ENCODE measurements around the gene TIGIT. TPM values are rescaled to one million over a fixed set of nuclear protein-coding genes. Genes with fewer than 3 reads are reported as not detected.
A peak's percentile ranks its signal among the peaks of the same experiment; 100 is the strongest.

TIGIT gene
- total and polyA plus RNA-seq, 8 donors: 0.25 to 1.2 (median 0.50) TPM; not detected in 2

DNA sequence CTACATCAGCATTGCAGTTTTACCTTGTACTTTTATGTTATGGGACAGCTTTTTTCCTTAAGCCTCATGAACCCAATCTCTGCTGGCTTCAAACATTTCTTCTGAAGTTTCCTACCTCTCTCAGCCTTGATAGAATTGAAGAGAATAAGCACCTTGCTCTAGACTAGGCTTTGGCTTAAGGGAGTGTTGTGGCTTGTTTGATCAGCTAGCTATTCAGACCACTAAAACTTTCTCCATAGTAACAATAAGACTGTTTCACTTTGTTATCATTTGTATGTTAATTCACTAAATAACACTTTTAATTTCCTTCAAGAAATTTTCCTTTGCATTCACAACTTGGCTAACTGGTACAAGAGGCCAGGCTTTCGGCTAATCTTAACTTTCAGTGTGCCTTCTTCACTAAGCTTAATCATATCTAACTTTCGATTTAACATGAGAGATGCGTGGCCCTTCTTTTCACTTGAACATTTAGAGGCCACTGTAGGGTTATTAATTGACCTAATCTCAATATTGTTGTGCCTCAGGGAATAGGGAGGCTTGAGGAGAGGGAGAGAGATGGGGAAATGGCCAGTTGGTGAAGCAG lies 8.1 kb upstream of the TIGIT start:
- intact Hi-C loops (cut with DNase I; ENCODE audit: low total_unique reads): no loop called here
- Histone ChIP-seq H3K4me3 (no peak overlapping the region), H3K4me1 (no peaks in the 10 kb centered on the region), H3K36me3 (no peaks in the 10 kb centered on the region), H3K27ac (no peak overlapping the region), H3K27me3 (no peaks in the 10 kb centered on the region), H3K9me3 (no peaks in the 10 kb centered on the region)
- 74 to 85% (median 82%) methylated on average over 3 of the region's 3 CpGs for WGBS, 5 donors
- no peak for TF ChIP-seq EP300 (IDR thresholded peaks at IDR 0.05)
- TF ChIP-seq, protein P1, sequence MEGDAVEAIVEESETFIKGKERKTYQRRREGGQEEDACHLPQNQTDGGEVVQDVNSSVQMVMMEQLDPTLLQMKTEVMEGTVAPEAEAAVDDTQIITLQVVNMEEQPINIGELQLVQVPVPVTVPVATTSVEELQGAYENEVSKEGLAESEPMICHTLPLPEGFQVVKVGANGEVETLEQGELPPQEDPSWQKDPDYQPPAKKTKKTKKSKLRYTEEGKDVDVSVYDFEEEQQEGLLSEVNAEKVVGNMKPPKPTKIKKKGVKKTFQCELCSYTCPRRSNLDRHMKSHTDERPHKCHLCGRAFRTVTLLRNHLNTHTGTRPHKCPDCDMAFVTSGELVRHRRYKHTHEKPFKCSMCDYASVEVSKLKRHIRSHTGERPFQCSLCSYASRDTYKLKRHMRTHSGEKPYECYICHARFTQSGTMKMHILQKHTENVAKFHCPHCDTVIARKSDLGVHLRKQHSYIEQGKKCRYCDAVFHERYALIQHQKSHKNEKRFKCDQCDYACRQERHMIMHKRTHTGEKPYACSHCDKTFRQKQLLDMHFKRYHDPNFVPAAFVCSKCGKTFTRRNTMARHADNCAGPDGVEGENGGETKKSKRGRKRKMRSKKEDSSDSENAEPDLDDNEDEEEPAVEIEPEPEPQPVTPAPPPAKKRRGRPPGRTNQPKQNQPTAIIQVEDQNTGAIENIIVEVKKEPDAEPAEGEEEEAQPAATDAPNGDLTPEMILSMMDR (IDR thresholded peaks at IDR 0.05): no peak
- TF ChIP-seq POLR2A (IDR thresholded peaks at IDR 0.05): no peak
- TF ChIP-seq POLR2AphosphoS5 (IDR thresholded peaks at IDR 0.05): no peak
- DNase-seq: no peak

DNA sequence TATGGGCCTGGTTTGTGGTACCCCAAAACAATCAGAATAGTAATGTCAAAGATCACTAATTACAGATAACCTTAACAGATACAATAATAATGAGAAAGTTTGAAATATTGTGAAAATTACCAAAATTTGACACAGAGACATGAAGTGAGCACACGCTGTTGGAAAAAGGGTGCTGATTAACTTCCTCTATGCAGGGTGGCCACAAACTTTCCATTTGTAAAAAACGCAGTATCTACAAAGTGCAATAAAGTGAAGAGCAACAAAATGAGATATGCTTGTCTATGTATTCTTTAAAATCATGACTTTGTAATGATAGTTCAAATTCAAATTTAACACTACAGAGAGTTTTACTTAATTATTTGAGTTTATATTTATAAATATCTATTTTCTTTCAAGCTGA lies 7.6 kb upstream of the TIGIT start:
- no peaks in the 10 kb centered on the region for H3K9me3 ChIP-seq
- intact Hi-C loops (cut with DNase I; ENCODE audit: low total_unique reads): no loop called here
- H3K4me3 ChIP-seq: no peak overlapping the region
- no peak for DNase-seq
- 83 to 92% (median 87%) methylated on average over 2 of the region's 2 CpGs for WGBS, 5 donors
- no peak overlapping the region for H3K27ac ChIP-seq
- H3K36me3 ChIP-seq: no peaks in the 10 kb centered on the region
- TF ChIP-seq EP300 (IDR thresholded peaks at IDR 0.05): no peak
- TF ChIP-seq POLR2AphosphoS5 (IDR thresholded peaks at IDR 0.05): no peak
- TF ChIP-seq, protein P1 (IDR thresholded peaks at IDR 0.05): no peak
- no peak for TF ChIP-seq POLR2A (IDR thresholded peaks at IDR 0.05)
- H3K27me3 ChIP-seq: no peaks in the 10 kb centered on the region
- no peaks in the 10 kb centered on the region for H3K4me1 ChIP-seq

DNA sequence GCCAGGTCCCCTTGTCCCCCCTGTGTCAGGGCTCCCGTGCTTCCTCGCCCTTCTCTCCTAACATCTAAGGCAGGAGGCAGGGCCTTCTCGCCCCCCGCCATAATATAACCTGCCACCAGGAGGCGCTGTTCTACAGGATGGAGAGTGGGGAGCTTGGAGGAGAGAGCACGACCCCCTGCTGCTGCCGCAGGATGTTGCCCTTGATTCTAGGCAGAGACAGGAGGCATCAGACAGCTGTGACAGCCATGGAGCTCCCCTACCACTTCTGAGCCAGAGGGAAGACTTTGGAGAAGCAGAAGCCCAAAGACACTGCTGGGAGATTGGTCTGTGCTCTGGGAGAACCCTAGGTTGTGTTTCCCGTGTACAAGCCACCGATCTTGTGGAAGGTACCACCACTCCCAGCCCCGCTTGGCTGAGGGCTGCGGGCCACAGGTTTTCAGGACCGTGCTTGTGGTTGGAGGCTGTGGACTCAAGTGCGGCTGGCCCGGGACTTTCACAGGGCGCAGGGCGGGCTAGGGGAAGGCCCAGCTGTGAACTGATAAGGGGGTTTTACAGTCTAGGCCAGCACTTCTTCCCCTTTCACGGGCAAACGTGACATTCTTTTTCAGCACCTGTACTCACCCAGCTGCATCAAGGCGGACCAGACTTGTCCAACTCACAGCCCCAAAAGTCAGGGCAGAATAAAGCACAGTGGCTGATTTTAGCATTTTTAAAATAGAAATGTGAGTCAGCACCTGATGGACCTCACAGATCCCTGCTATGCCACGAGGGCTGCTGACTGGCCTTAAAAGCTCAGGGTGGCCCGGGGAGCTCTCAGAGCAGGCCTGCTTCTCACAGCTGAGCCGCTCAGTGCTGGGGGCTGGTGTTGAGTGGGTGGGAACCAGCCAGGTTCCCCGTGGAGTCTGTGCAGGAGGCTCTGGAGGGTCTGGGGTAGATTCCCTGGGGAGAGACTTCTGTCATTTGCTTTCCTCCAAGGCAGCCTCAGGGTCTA lies 2.6 kb upstream of the TIGIT start:
- WGBS, 5 donors: 43 to 54% (median 52%) methylated on average over 15 to 23 of the region's 23 CpGs
- Histone ChIP-seq H3K4me1 (no peaks in the 10 kb centered on the region), H3K36me3 (no peaks in the 10 kb centered on the region), H3K27ac (peak overlapping the region in 3 of 5 donors; percentile 23 to 64 (median 54)), H3K9me3 (no peaks in the 10 kb centered on the region), H3K4me3 (no peak overlapping the region), H3K27me3 (no peaks in the 10 kb centered on the region)
- intact Hi-C loops (cut with DNase I; ENCODE audit: low total_unique reads): no loop called here
- DNase-seq: peak; percentile 64 to 66
- TF ChIP-seq POLR2AphosphoS5 (IDR thresholded peaks at IDR 0.05): no peak
- TF ChIP-seq POLR2A (IDR thresholded peaks at IDR 0.05): no peak
- TF ChIP-seq EP300 (IDR thresholded peaks at IDR 0.05): no peak
- TF ChIP-seq, protein P1 (IDR thresholded peaks at IDR 0.05): peak in 4 of 7 experiments; percentile 20 to 74 (median 62)

DNA sequence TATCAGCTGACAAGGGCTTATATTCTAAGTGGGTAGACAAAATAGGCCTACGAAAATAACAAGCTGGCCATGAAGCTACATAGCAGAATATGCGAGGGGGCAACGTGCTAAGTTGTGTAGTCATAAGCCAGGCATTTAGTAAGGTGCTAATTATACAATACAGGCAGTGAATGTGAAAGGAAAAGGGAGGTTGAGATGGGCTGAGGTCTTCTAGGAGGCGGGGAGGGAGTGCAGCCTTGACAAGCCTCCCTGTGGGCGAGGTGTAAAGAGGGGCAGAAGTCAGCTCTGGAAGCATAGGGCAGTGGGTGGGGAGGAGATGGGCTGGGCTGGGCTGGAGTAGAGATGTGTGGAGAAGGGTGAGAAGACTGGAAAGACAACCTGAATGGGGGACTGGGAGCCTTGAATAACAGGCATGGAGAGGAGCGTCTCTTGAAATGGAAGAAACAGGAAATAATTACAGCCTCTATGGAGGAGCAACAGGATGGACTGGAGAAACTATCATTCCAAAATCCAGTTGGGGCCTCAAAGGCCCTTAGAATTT lies 1.2 kb downstream of the TIGIT start:
- WGBS, 5 donors: 71 to 84% (median 78%) methylated on average over 6 of the region's 6 CpGs
- no peak for TF ChIP-seq POLR2A (IDR thresholded peaks at IDR 0.05)
- TF ChIP-seq POLR2AphosphoS5 (IDR thresholded peaks at IDR 0.05): no peak

More for the DNA sequence above, 1.2 kb downstream of the TIGIT start:
- H3K9me3 ChIP-seq: no peaks in the 10 kb centered on the region
- H3K27me3 ChIP-seq: no peaks in the 10 kb centered on the region
- H3K4me1 ChIP-seq: no peaks in the 10 kb centered on the region
- peak overlapping the region in 1 of 5 donors; percentile 5 for H3K27ac ChIP-seq
- H3K36me3 ChIP-seq: no peaks in the 10 kb centered on the region
- H3K4me3 ChIP-seq: no peak overlapping the region
- intact Hi-C loops (cut with DNase I; ENCODE audit: low total_unique reads): no loop called here
- DNase-seq: no peak
